ENCODE data around the gene SH2D7. TPM values are rescaled to one million over a fixed set of nuclear protein-coding genes. Genes with fewer than 3 reads are reported as not detected.

The SH2D7 gene
- total RNA-seq, 2 experiments from 2014 or later, result not detected

DNA sequence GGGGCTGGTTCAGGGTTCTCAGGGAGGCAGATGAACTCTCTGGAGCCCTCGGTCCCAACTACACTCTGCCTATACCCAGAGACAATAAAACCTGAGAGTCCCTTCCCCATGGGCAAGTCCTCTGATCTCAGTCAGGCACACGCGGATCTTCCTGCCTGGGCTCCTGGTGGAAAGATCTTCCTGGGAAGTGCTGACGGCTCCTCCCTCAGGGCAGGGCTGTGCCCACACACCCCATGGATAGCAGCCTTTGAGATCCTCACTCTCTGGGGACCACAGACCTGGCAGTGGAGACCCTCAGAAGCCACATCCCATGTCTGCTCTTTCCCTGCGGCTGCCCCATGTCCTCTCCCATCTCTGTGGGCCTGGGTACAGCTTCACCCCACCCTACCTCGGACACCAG, 10.4 kb downstream of the SH2D7 start:
- Mint-ChIP-seq H3K27ac (peak overlapping the region; percentile 96), H3K4me3 (no peak overlapping the region)
- DNase-seq, result no peak

DNA sequence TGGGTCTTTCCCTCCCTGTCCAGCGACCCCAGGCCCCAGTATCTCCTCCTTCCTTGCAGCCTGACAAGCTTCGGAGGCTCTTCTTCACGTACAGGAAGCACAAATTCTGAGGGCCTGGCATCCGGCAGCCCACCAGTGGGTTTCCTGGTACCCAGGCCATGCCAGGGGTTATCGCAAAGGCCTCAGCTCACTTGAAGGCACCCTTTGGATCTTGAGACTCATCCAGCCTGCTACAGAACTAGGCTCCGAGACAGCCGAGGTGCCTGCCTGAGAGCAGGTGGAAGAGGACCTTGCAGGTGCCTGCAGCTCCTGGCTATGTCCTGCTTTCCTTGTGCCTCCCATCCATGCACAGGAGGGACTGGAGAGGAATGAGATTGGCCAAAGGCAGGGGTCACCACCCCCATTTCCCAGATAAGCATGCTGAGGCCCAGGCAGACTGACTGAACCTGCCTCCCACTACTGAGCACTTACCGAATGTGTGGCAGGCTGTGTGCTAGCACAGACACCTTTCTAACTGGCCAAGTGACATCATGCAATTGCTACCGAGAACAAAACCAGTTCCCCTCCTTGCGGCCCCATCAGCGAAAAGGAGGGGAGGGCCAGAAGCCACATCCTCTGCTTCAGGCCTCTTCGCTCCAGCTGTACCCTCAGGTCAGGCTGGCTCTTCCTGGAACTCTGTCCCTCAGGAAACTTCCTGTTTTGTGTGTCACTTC, 11.2 kb downstream of the SH2D7 start:
- Mint-ChIP-seq H3K4me1 (peaks cover 69% of the 10 kb centered on the region), H3K27ac (peak overlapping the region; percentile 96), H3K4me3 (peak overlapping the region; percentile 40), H3K9me3 (no peaks in the 10 kb centered on the region), H3K36me3 (ENCODE audit: low read depth) (no peaks in the 10 kb centered on the region), H3K27me3 (no peaks in the 10 kb centered on the region)
- peak; percentile 81 for DNase-seq
- ChIA-PET POLR2A (interaction anchor here (1.5 kb wide), 1 partner anchor 334 kb away, joined by 4 read pairs; the partner anchor contains the start of gene IREB2), CTCF (interaction anchor here (0.8 to 2.0 kb wide), 6 partner anchors 9 to 149 kb away, joined by 3 to 7 read pairs (median 4); no protein-coding TSS in a partner anchor)

More for the DNA sequence above, 10.4 kb downstream of the SH2D7 start:
- Mint-ChIP-seq H3K36me3 (ENCODE audit: low read depth) (no peaks in the 10 kb centered on the region), H3K27me3 (no peaks in the 10 kb centered on the region), H3K4me1 (peaks cover 65% of the 10 kb centered on the region), H3K9me3 (no peaks in the 10 kb centered on the region)
- ChIA-PET CTCF (interaction anchor here (0.8 to 2.0 kb wide), 9 partner anchors 9 to 148 kb away, joined by 3 to 8 read pairs (median 4); partner anchors contain the start of gene SH2D7), POLR2A (interaction anchor here (1.5 kb wide), 1 partner anchor 335 kb away, joined by 4 read pairs; the partner anchor contains the start of gene IREB2)

DNA sequence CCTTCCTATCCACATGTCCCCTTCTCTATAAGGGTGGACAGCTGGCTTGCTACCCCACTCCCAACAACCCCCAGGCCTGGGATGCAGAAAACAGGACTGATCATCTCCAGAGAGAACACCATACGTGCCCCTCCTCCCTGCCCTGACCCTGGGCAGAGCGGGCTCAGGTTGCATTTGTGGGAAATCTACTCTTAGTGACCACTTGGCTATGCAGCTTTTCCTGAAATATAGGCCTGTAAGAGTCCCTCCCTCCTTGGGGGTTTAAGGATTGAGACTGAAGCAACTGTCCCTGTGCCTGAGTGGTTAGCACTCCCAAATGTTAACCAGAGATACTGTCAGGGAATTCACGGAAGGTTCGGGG, 11.7 kb downstream of the SH2D7 start:
- Mint-ChIP-seq H3K27ac (peak overlapping the region; percentile 96), H3K36me3 (ENCODE audit: low read depth) (no peaks in the 10 kb centered on the region), H3K27me3 (no peaks in the 10 kb centered on the region), H3K4me3 (peak overlapping the region; percentile 40), H3K4me1 (peaks cover 73% of the 10 kb centered on the region), H3K9me3 (no peaks in the 10 kb centered on the region)
- DNase-seq, result no peak
- CTCF ChIA-PET, result interaction anchor here (1.0 to 1.3 kb wide), 4 partner anchors 20 to 150 kb away, joined by 3 to 5 read pairs (median 4); no protein-coding TSS in a partner anchor
- POLR2A ChIA-PET, result interaction anchor here (1.5 kb wide), 1 partner anchor 334 kb away, joined by 4 read pairs; the partner anchor contains the start of gene IREB2

- Mint-ChIP-seq H3K9me3 (no peaks in the 10 kb centered on the region), H3K4me1 (peaks cover 73% of the 10 kb centered on the region), H3K27me3 (no peaks in the 10 kb centered on the region), H3K27ac (peak overlapping the region; percentile 96), H3K4me3 (peak overlapping the region; percentile 17), H3K36me3 (ENCODE audit: low read depth) (no peaks in the 10 kb centered on the region)
- DNase-seq, result peak; percentile 34
- ChIA-PET CTCF (interaction anchor here (0.7 to 1.5 kb wide), 6 partner anchors 7 to 140 kb away, joined by 3 to 4 read pairs (median 4); no protein-coding TSS in a partner anchor), POLR2A (interaction anchor here (0.6 kb wide), 1 partner anchor 13 kb away, joined by 5 read pairs; the partner anchor contains the start of gene SH2D7)
Observed at GRCh38 chr15:78104566-78105475, 12.5 kb downstream of the SH2D7 start.

DNA sequence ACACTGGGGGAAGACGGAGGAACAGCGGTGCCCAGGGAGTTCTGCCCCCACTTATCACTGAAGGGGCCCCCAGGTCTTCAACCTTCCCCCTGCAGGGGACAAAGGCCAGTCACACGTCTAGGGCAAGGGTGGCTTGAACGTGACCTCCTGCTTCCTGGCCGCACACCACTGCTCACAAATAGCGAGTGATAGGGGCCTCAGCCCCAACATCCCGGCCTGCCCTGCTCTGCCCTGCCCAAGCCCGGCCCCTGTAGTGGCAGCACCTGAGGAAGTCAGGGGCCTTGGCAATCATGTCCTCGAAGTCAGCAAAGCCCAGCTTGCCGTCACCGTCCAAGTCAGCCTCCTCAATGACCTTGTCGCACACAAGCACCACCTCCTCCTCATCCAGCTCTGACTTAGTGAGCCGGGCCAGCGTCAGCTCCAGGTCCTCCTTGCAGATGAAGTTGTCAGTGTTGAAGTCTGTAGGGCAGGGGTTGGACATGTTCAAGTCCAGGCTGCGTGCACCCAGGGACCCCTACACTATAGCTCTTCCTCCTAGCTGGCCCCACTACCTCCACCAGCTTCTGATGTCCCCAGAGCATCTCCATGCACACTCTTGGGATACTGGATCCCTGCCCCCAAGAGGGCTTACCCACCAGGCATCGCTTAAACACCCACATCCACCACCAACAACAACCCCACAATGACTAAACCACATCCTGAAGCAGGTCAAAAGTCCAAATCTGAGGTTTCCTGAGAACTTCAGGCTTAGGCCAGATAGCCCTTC, 13.3 kb downstream of the SH2D7 start:
- H3K27ac Mint-ChIP-seq, result peak overlapping the region; percentile 96
- H3K36me3 Mint-ChIP-seq (ENCODE audit: low read depth), result no peaks in the 10 kb centered on the region
- ChIA-PET POLR2A (interaction anchor here (0.6 kb wide), 1 partner anchor 13 kb away, joined by 5 read pairs; the partner anchor contains the start of gene SH2D7), CTCF (interaction anchor here (0.7 to 1.5 kb wide), 7 partner anchors 8 to 140 kb away, joined by 3 to 4 read pairs (median 4); no protein-coding TSS in a partner anchor)
- H3K4me3 Mint-ChIP-seq, result peak overlapping the region; percentile 42
- no peaks in the 10 kb centered on the region for H3K9me3 Mint-ChIP-seq
- H3K4me1 Mint-ChIP-seq, result peaks cover 73% of the 10 kb centered on the region
- DNase-seq, result peak; percentile 34
- no peaks in the 10 kb centered on the region for H3K27me3 Mint-ChIP-seq

- ChIA-PET CTCF (interaction anchor here (0.7 to 5.3 kb wide), 23 partner anchors 14 to 280 kb away, joined by 3 to 44 read pairs (median 7); partner anchors contain the start of genes CIB2 and SH2D7), POLR2A (no interaction called here)
- Mint-ChIP-seq H3K4me3 (no peak overlapping the region), H3K4me1 (peaks cover 60% of the 10 kb centered on the region), H3K27me3 (no peaks in the 10 kb centered on the region), H3K36me3 (ENCODE audit: low read depth) (no peaks in the 10 kb centered on the region), H3K27ac (peak overlapping the region; percentile 33), H3K9me3 (no peaks in the 10 kb centered on the region)
- no peak for DNase-seq
Observed at GRCh38 chr15:78107471-78107870, 15.1 kb downstream of the SH2D7 start.

- peak; percentile 91 for DNase-seq
- Mint-ChIP-seq H3K36me3 (ENCODE audit: low read depth) (no peaks in the 10 kb centered on the region), H3K9me3 (no peaks in the 10 kb centered on the region), H3K27ac (peak overlapping the region; percentile 64), H3K27me3 (no peaks in the 10 kb centered on the region), H3K4me1 (peaks cover 56% of the 10 kb centered on the region), H3K4me3 (no peak overlapping the region)
- POLR2A ChIA-PET, result no interaction called here
- CTCF ChIA-PET, result interaction anchor here (0.6 to 5.3 kb wide), 60 partner anchors 9 to 200 kb away, joined by 3 to 44 read pairs (median 5); partner anchors contain the start of genes CIB2, SH2D7 and TBC1D2B
Observed at GRCh38 chr15:78108300-78109084, 16.1 kb downstream of the SH2D7 start.

GRCh38 chr15:78109156-78109555, 16.8 kb downstream of the SH2D7 start:
- Mint-ChIP-seq H3K27ac (no peak overlapping the region), H3K4me3 (no peak overlapping the region), H3K36me3 (ENCODE audit: low read depth) (no peaks in the 10 kb centered on the region), H3K27me3 (no peaks in the 10 kb centered on the region), H3K9me3 (no peaks in the 10 kb centered on the region), H3K4me1 (peaks cover 49% of the 10 kb centered on the region)
- DNase-seq, result no peak
- POLR2A ChIA-PET, result no interaction called here
- CTCF ChIA-PET, result interaction anchor here (0.8 to 5.3 kb wide), 37 partner anchors 8 to 201 kb away, joined by 3 to 44 read pairs (median 6); partner anchors contain the start of genes CIB2 and SH2D7

DNA sequence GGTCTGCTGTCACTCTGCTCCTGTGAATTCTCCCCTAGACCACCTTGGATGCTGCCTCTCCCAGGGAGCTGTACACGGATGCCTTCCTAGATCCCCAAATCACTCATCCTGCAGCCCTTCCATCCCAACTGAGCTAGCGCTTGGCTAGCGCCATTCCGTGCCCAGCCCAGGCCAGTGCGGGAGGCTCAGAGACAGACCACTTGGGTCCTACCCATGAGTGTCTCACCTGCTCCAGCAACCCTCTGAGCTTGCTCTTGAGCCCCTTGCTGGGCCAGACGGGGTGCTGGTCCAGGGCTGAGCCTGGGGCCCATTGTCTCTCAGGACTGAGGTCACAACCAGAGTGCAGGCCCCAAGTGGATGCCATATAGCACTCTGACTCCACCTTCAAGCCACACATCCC, 17.7 kb downstream of the SH2D7 start:
- ChIA-PET CTCF (interaction anchor here (0.6 to 5.3 kb wide), 8 partner anchors 19 to 330 kb away, joined by 3 to 44 read pairs (median 6); partner anchors contain the start of gene CIB2), POLR2A (no interaction called here)
- Mint-ChIP-seq H3K27ac (no peak overlapping the region), H3K4me3 (no peak overlapping the region), H3K36me3 (ENCODE audit: low read depth) (no peaks in the 10 kb centered on the region), H3K9me3 (no peaks in the 10 kb centered on the region), H3K27me3 (no peaks in the 10 kb centered on the region), H3K4me1 (peaks cover 40% of the 10 kb centered on the region)
- DNase-seq, result no peak

GRCh38 chr15:78110916-78111475, 18.6 kb downstream of the SH2D7 start:
- no peak overlapping the region for H3K4me3 Mint-ChIP-seq
- CTCF ChIA-PET, result interaction anchor here (0.6 to 5.3 kb wide), 7 partner anchors 20 to 329 kb away, joined by 3 to 44 read pairs (median 6); partner anchors contain the start of gene CIB2

GRCh38 chr15:78111788-78112187, 19.4 kb downstream of the SH2D7 start:
- DNase-seq, result no peak
- Mint-ChIP-seq H3K4me1 (peaks cover 23% of the 10 kb centered on the region), H3K36me3 (ENCODE audit: low read depth) (no peaks in the 10 kb centered on the region), H3K9me3 (no peaks in the 10 kb centered on the region), H3K27me3 (no peaks in the 10 kb centered on the region), H3K4me3 (no peak overlapping the region), H3K27ac (no peak overlapping the region)
- POLR2A ChIA-PET, result no interaction called here
- CTCF ChIA-PET, result interaction anchor here (0.6 to 5.3 kb wide), 9 partner anchors 9 to 176 kb away, joined by 3 to 41 read pairs (median 6); no protein-coding TSS in a partner anchor

More at GRCh38 chr15:78110916-78111475, 18.6 kb downstream of the SH2D7 start:
- Mint-ChIP-seq H3K27me3 (no peaks in the 10 kb centered on the region), H3K36me3 (ENCODE audit: low read depth) (no peaks in the 10 kb centered on the region), H3K27ac (no peak overlapping the region), H3K4me1 (peaks cover 31% of the 10 kb centered on the region), H3K9me3 (no peaks in the 10 kb centered on the region)
- POLR2A ChIA-PET, result no interaction called here
- DNase-seq, result no peak
